Measurements from ENCODE around the gene GREM1.

GRCh38 chr15:32746116-32746857 lies 28.5 kb downstream of the GREM1 start:
- TF ChIP-seq CTCF (conservative IDR thresholded peaks at IDR 0.05; ENCODE audit: low read depth, low read length) (no peak), EZH2 (IDR thresholded peaks at IDR 0.05; ENCODE audit: borderline replicate concordance, low read depth, low read length, poor library complexity, severe bottlenecking) (no peak)
